ENCODE results near the gene FAM186B.

DNA sequence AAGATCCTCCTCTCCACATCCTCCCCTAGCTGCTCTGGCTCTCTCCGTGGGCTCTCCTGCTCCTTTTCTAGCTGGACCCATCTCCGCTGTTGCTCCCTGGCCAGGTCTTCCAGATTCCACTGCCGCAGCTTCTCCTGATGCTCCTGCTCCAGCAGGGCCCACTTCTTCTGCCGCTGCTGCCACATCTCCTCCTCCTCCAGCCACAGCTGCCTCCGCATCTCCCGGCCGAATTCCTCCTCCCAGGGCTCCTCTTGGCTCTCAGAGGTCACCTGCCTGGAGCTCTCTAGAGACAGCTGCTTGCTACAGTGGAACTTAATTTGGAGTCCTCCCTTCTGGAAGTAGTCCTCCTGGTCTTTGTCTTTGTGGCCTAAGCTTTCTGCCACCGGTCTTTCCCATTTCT is 5.5 kb downstream of the FAM186B start:
- TF ChIP-seq, protein P1, sequence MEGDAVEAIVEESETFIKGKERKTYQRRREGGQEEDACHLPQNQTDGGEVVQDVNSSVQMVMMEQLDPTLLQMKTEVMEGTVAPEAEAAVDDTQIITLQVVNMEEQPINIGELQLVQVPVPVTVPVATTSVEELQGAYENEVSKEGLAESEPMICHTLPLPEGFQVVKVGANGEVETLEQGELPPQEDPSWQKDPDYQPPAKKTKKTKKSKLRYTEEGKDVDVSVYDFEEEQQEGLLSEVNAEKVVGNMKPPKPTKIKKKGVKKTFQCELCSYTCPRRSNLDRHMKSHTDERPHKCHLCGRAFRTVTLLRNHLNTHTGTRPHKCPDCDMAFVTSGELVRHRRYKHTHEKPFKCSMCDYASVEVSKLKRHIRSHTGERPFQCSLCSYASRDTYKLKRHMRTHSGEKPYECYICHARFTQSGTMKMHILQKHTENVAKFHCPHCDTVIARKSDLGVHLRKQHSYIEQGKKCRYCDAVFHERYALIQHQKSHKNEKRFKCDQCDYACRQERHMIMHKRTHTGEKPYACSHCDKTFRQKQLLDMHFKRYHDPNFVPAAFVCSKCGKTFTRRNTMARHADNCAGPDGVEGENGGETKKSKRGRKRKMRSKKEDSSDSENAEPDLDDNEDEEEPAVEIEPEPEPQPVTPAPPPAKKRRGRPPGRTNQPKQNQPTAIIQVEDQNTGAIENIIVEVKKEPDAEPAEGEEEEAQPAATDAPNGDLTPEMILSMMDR (conservative IDR thresholded peaks at IDR 0.05): no peak
- no peak for TF ChIP-seq EZH2 (IDR thresholded peaks at IDR 0.05; ENCODE audit: low read depth)

Data from PC-9 (cell line).